ENCODE measurements around the gene GFOD2. TPM values are rescaled to one million over a fixed set of nuclear protein-coding genes. Genes with fewer than 3 reads are reported as not detected.

GFOD2 gene
- total RNA-seq, 8 experiments from 2014 or later, result 13.1 to 48.8 (median 30.5) TPM

GRCh38 chr16:67644038-67644437 lies 75.1 kb downstream of the GFOD2 start:
- in situ Hi-C loops (cut with MboI; ENCODE audit: low pct_unique_long_range_greater_than_20kb in 2 of 9, low sequenced_read_pairs in 9 of 9, unreplicated experiment in 9 of 9), result no loop called here
- Histone ChIP-seq H3K4me1 (replicated peaks in 1 of 2) (peaks cover 0 to 1% of the 10 kb centered on the region in 2 donors), H3K27ac (no peak overlapping the region), H3K4me3 (no peak overlapping the region)
- no peak for ATAC-seq (replicated peaks in 6 of 8)
- 78 to 93% (median 89%) methylated on average over 2 to 6 of the region's 9 CpGs; no CpG with 5 or more reads in 5 of the 10 experiments for WGBS, 10 experiments

GRCh38 chr16:67641779-67642708 lies 77.1 kb downstream of the GFOD2 start:
- ATAC-seq (replicated peaks in 6 of 8), result peak in 5 of 8 experiments; percentile 5 to 85 (median 28)
- H3K27ac ChIP-seq, result no peak overlapping the region
- H3K4me1 ChIP-seq (replicated peaks in 1 of 2), result no peaks in the 10 kb centered on the region
- WGBS, 10 experiments, result 11 to 100% (median 63%) methylated on average over 1 to 8 of the region's 10 CpGs; no CpG with 5 or more reads in 3 of the 10 experiments
- H3K4me3 ChIP-seq, result no peak overlapping the region
- in situ Hi-C loops (cut with MboI; ENCODE audit: low pct_unique_long_range_greater_than_20kb in 2 of 9, low sequenced_read_pairs in 9 of 9, unreplicated experiment in 9 of 9), result no loop called here

DNA sequence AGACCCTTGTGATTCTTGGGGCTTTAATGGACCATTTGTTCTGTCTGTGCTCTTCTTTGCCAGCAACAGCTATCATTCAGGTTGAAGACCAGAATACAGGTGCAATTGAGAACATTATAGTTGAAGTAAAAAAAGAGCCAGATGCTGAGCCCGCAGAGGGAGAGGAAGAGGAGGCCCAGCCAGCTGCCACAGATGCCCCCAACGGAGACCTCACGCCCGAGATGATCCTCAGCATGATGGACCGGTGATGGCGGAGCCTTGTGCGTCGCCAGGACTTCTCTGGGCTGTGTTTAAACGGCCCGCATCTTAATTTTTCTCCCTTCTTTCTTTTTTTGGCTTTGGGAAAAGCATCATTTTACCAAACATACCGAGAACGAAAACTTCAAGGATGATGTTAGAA lies 81.5 kb downstream of the GFOD2 start:
- H3K27ac ChIP-seq, result no peak overlapping the region
- no peaks in the 10 kb centered on the region for H3K4me1 ChIP-seq (replicated peaks in 1 of 2)
- WGBS, 10 experiments, result 67 to 100% (median 89%) methylated on average over 1 to 12 of the region's 12 CpGs; no CpG with 5 or more reads in 2 of the 10 experiments
- no peak overlapping the region for H3K4me3 ChIP-seq
- ATAC-seq (replicated peaks in 6 of 8), result no peak
- in situ Hi-C loops (cut with MboI; ENCODE audit: low pct_unique_long_range_greater_than_20kb in 2 of 9, low sequenced_read_pairs in 9 of 9, unreplicated experiment in 9 of 9), result no loop called here

DNA sequence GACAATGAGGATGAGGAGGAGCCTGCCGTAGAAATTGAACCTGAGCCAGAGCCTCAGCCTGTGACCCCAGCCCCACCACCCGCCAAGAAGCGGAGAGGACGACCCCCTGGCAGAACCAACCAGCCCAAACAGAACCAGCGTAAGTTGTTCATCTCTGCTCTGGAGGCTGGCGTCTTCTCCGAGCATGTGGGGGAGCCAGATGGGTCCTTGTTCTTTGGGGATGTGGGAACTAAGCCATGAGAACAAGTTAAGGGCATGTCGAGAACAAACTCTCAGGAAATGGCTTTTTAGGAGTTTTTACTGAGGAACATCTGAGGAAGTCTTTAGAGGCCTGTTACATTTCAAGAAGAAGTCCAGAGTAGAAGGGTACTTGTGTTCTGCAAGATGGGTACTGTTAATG lies 82.4 kb downstream of the GFOD2 start:
- Histone ChIP-seq H3K4me1 (replicated peaks in 1 of 2) (no peaks in the 10 kb centered on the region), H3K27ac (no peak overlapping the region), H3K4me3 (no peak overlapping the region)
- WGBS, 10 experiments, result 83 to 100% (median 98%) methylated on average over 1 to 6 of the region's 8 CpGs; no CpG with 5 or more reads in 4 of the 10 experiments
- no peak for ATAC-seq (replicated peaks in 6 of 8)
- in situ Hi-C loops (cut with MboI; ENCODE audit: low pct_unique_long_range_greater_than_20kb in 2 of 9, low sequenced_read_pairs in 9 of 9, unreplicated experiment in 9 of 9), result no loop called here

DNA sequence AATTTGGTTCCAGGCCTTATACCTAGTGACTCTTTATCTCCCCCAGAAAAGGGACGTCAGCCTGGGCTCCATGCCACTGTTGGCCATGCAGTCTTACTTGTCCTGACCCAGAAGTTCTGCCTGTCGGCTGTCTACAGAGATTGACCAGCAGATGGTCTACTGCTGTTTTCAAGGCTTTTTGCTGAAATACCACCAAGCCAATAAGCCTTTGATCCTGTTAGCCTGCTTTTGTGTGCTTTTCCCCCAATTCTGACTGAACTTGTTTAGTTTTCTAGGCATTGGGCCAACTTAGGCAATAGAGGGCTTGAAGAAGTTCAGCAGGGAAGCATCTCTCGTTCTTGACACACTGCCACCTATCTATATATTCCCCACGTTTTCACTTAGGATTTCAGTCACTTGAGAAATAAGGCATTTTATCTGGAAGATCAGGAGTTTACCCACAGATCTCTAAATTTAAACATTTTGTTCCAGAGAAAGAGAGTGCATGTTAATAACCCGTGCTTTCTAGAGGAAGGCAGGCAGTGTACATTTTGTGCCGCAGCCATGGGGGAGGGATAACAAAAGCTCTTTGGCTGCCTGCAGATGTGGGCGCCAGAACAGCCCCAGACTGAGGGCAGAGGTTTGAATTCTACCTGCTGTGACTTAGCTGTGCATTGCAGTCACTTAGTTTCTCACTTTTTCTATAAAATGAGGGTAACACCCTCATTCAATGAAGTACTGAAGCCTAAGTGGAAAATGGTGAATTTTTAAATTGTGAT lies 86.5 kb downstream of the GFOD2 start:
- 25 to 93% (median 70%) methylated on average over 2 to 6 of the region's 7 CpGs; no CpG with 5 or more reads in 4 of the 10 experiments for WGBS, 10 experiments
- H3K27ac ChIP-seq, result no peak overlapping the region
- in situ Hi-C loops (cut with MboI; ENCODE audit: low pct_unique_long_range_greater_than_20kb in 2 of 9, low sequenced_read_pairs in 9 of 9, unreplicated experiment in 9 of 9), result no loop called here
- H3K4me1 ChIP-seq (replicated peaks in 1 of 2), result no peaks in the 10 kb centered on the region
- no peak overlapping the region for H3K4me3 ChIP-seq
- ATAC-seq (replicated peaks in 6 of 8), result no peak

- 80 to 100% (median 93%) methylated on average over 1 to 12 of the region's 14 CpGs; no CpG with 5 or more reads in 4 of the 10 experiments for WGBS, 10 experiments
- Histone ChIP-seq H3K27ac (no peak overlapping the region), H3K4me3 (no peak overlapping the region), H3K4me1 (replicated peaks in 1 of 2) (no peaks in the 10 kb centered on the region)
- in situ Hi-C loops (cut with MboI; ENCODE audit: low pct_unique_long_range_greater_than_20kb in 2 of 9, low sequenced_read_pairs in 9 of 9, unreplicated experiment in 9 of 9), result no loop called here
- ATAC-seq (replicated peaks in 6 of 8), result no peak
Measured at GRCh38 chr16:67628216-67628615, 90.9 kb downstream of the GFOD2 start.

Other genes with a start within 250 kb of the GFOD2 start
- 100 to 1,000 TPM in 2 of 8 experiments, 10 to 100 TPM in 6; 56.6 to 139 (median 69.4) TPM for gene ATP6V0D1, start 238.2 kb downstream of the GFOD2 start, total RNA-seq
- gene AGRP, start 235.8 kb downstream of the GFOD2 start, total RNA-seq, result under 1 TPM in 3 of 8 experiments, not detected in 5; 0.27 to 0.81 (median 0.66) TPM
- 10 to 100 TPM; 11.2 to 35.5 (median 19.4) TPM for gene RIPOR1, start 190.5 kb downstream of the GFOD2 start, total RNA-seq
- gene CTCF, start 156.8 kb downstream of the GFOD2 start, total RNA-seq, result 10 to 100 TPM; 19.6 to 47.6 (median 31.2) TPM
- gene CARMIL2, start 74.2 kb downstream of the GFOD2 start, total RNA-seq, result 1 to 10 TPM in 6 of 8 experiments, under 1 TPM in 2; 0.66 to 6.9 (median 2.9) TPM
- gene ACD, start 59.1 kb downstream of the GFOD2 start, total RNA-seq, result 10 to 100 TPM in 7 of 8 experiments, 1 to 10 TPM in 1; 7.1 to 31.2 (median 20.4) TPM
- gene PARD6A, start 58.4 kb downstream of the GFOD2 start, total RNA-seq, result 10 to 100 TPM in 4 of 8 experiments, 1 to 10 TPM in 3, not detected in 1; 2.5 to 14.2 (median 12.4) TPM
- 10 to 100 TPM; 10.8 to 26.0 (median 17.4) TPM for gene ENKD1, start 52.6 kb downstream of the GFOD2 start, total RNA-seq
- gene C16orf86, start 52.5 kb downstream of the GFOD2 start, total RNA-seq, result 1 to 10 TPM; 1.9 to 4.9 (median 2.9) TPM
- 10 to 100 TPM in 2 of 8 experiments, 1 to 10 TPM in 6; 4.3 to 19.8 (median 7.6) TPM for gene RANBP10, start 87.2 kb upstream of the GFOD2 start, total RNA-seq
- gene TSNAXIP1, start 87.6 kb upstream of the GFOD2 start, total RNA-seq, result 10 to 100 TPM in 1 of 8 experiments, 1 to 10 TPM in 7; 1.0 to 13.0 (median 3.0) TPM
- gene THAP11, start 123.0 kb upstream of the GFOD2 start, total RNA-seq, result 10 to 100 TPM; 17.6 to 26.9 (median 23.1) TPM
- gene NUTF2, start 127.6 kb upstream of the GFOD2 start, total RNA-seq, result 100 to 1,000 TPM in 5 of 8 experiments, 10 to 100 TPM in 3; 52.2 to 122 (median 108) TPM
- 10 to 100 TPM; 21.4 to 42.8 (median 34.0) TPM for gene CENPT, start 128.4 kb upstream of the GFOD2 start, total RNA-seq
- gene EDC4, start 153.7 kb upstream of the GFOD2 start, total RNA-seq, result 10 to 100 TPM; 25.2 to 60.8 (median 46.9) TPM
- 1 to 10 TPM in 1 of 8 experiments, under 1 TPM in 5, not detected in 2; 0.33 to 1.3 (median 0.68) TPM for gene NRN1L, start 165.6 kb upstream of the GFOD2 start, total RNA-seq
- gene PSKH1, start 173.9 kb upstream of the GFOD2 start, total RNA-seq, result 10 to 100 TPM in 6 of 8 experiments, 1 to 10 TPM in 2; 7.2 to 35.2 (median 13.9) TPM
- gene CTRL, start 212.5 kb upstream of the GFOD2 start, total RNA-seq, result 1 to 10 TPM in 6 of 8 experiments, under 1 TPM in 2; 0.66 to 3.7 (median 2.3) TPM
- 100 to 1,000 TPM in 1 of 8 experiments, 10 to 100 TPM in 7; 22.7 to 134 (median 36.9) TPM for gene PSMB10, start 217.5 kb upstream of the GFOD2 start, total RNA-seq
- gene LCAT, start 224.8 kb upstream of the GFOD2 start, total RNA-seq, result 10 to 100 TPM in 4 of 8 experiments, 1 to 10 TPM in 4; 3.2 to 20.0 (median 8.0) TPM
- gene SLC12A4, start 249.3 kb upstream of the GFOD2 start, total RNA-seq, result 10 to 100 TPM in 4 of 8 experiments, 1 to 10 TPM in 4; 5.0 to 54.9 (median 21.4) TPM

Data from motor neuron (in vitro differentiated cells).